MM.1S (cell line): Measurements from ENCODE around the gene SLC10A3.

Experiments used
- DNase-seq: peaks from one replicate; pipeline ENCODE4 v3.0.0-alpha.2; 2015
- H2AFZ ChIP-seq: fragments of 300-600 bp; sonication (generic); 2 replicates; pipeline ENCODE4 v1.6.0; 2016; ENCODE audit warnings: antibody characterized with exemption, low read length
- H3F3A ChIP-seq: fragments of 300-600 bp; sonication (generic); 2 replicates; pipeline ENCODE4 v1.6.1; 2016; ENCODE audit warnings: mild to moderate bottlenecking, antibody characterized with exemption, low read length, moderate library complexity, mixed read lengths; ENCODE audit not compliant: insufficient read depth
- H3K27ac ChIP-seq: fragments of 300-600 bp; sonication (generic); 2 replicates; pipeline ENCODE4 v1.5.1; 2016; ENCODE audit warnings: mild to moderate bottlenecking, low read length
- H3K27me3 ChIP-seq: fragments of 300-600 bp; sonication (generic); replicated peaks from 2 replicates; pipeline ENCODE4 v1.6.0; 2016; ENCODE audit warnings: low read length; ENCODE audit not compliant: insufficient read depth
- H3K36me3 ChIP-seq: fragments of 300-600 bp; sonication (generic); replicated peaks from 2 replicates; pipeline ENCODE4 v1.6.1; 2016; ENCODE audit warnings: mild to moderate bottlenecking, low read length, mixed read lengths; ENCODE audit not compliant: insufficient read depth
- H3K4me1 ChIP-seq: fragments of 300-600 bp; sonication (generic); 2 replicates; pipeline ENCODE4 v1.6.1; 2016; ENCODE audit warnings: low read length, mixed read lengths
- H3K4me2 ChIP-seq: fragments of 300-600 bp; sonication (generic); 2 replicates; pipeline ENCODE4 v1.6.0; 2016; ENCODE audit warnings: low read depth, low read length
- H3K4me3 ChIP-seq: fragments of 300-600 bp; sonication (generic); 2 replicates; pipeline ENCODE4 v1.5.1; 2016; ENCODE audit warnings: low read length, mixed read lengths
- H3K79me2 ChIP-seq: fragments of 300-600 bp; sonication (generic); 2 replicates; pipeline ENCODE4 v1.6.1; 2016; ENCODE audit warnings: mixed run types, low read length, mixed read lengths
- H3K9ac ChIP-seq: fragments of 300-600 bp; sonication (generic); 2 replicates; pipeline ENCODE4 v1.6.1; 2016; ENCODE audit warnings: low read length, mixed read lengths
- H3K9me2 ChIP-seq: fragments of 300-600 bp; sonication (generic); replicated peaks from 2 replicates; pipeline ENCODE4 v1.6.1; 2016; ENCODE audit warnings: mild to moderate bottlenecking, low read length, mixed read lengths; ENCODE audit not compliant: insufficient read depth
- H3K9me3 ChIP-seq: fragments of 300-600 bp; sonication (generic); replicated peaks from 2 replicates; pipeline ENCODE4 v1.6.1; 2016; ENCODE audit warnings: mild to moderate bottlenecking, low read length, mixed read lengths; ENCODE audit not compliant: insufficient read depth
- H4K20me1 ChIP-seq: fragments of 300-600 bp; sonication (generic); 2 replicates; pipeline ENCODE4 v1.6.1; 2016; ENCODE audit warnings: mild to moderate bottlenecking, low read length, moderate library complexity, mixed read lengths; ENCODE audit not compliant: insufficient read depth
- CTCF ChIP-seq: fragments of 300-600 bp; sonication (generic); IDR thresholded peaks from 2 replicates; pipeline ENCODE4 v1.5.1; 2016; ENCODE audit warnings: antibody characterized with exemption, low read length, mixed read lengths
- EZH2 ChIP-seq: fragments of 300-600 bp; sonication (generic); optimal IDR thresholded peaks from 2 replicates; pipeline ENCODE3; 2017; ENCODE audit warnings: low read depth, mild to moderate bottlenecking, antibody characterized with exemption, low read length, mixed read lengths
- EZH2phosphoT487 ChIP-seq: fragments of 300-600 bp; sonication (generic); IDR thresholded peaks from 2 replicates; pipeline ENCODE4 v1.6.1; 2018; ENCODE audit warnings: antibody characterized with exemption, low read length

Gene SLC10A3

GRCh38 chrX:154469880-154470279, 20.5 kb downstream of the SLC10A3 start:
- H3K79me2 ChIP-seq = no peaks in the 10 kb centered on the region
- H3K9ac ChIP-seq = no peak overlapping the region
- no peaks in the 10 kb centered on the region for H3K9me2 ChIP-seq
- no peak overlapping the region for H2AFZ ChIP-seq
- no peak for DNase-seq
- no peak overlapping the region for H3K27ac ChIP-seq
- no peaks in the 10 kb centered on the region for H4K20me1 ChIP-seq
- no peak for TF ChIP-seq EZH2phosphoT487
- TF ChIP-seq CTCF = no peak
- TF ChIP-seq EZH2 = no peak
- H3K36me3 ChIP-seq = no peaks in the 10 kb centered on the region
- no peak overlapping the region for H3K4me3 ChIP-seq
- no peak overlapping the region for H3K4me2 ChIP-seq
- no peaks in the 10 kb centered on the region for H3F3A ChIP-seq
- H3K27me3 ChIP-seq = no peaks in the 10 kb centered on the region
- no peaks in the 10 kb centered on the region for H3K4me1 ChIP-seq
- H3K9me3 ChIP-seq = no peaks in the 10 kb centered on the region

DNA sequence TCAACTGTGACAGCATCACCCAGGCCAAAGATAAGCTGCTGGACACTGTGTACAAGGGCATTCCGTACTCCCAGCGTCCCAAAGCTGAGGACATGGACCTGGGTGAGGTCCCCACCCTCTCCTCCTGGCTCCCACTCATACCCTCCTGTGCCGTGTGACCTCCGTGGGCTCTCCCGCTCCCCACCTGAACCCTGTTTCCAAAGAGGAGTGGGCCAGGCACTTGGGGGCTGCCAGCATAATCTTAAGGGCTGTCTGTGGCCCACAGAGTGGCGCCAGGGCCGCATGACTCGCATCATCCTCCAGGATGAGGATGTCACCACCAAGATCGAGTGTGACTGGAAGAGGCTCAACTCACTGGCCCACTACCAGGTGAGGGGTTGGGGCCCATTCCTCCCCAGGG, 21.3 kb downstream of the SLC10A3 start:
- H3K36me3 ChIP-seq = no peaks in the 10 kb centered on the region
- no peak for DNase-seq
- no peaks in the 10 kb centered on the region for H4K20me1 ChIP-seq

GRCh38 chrX:154468217-154468616, 22.2 kb downstream of the SLC10A3 start:
- no peaks in the 10 kb centered on the region for H3K27me3 ChIP-seq
- H3K4me2 ChIP-seq = no peak overlapping the region
- no peaks in the 10 kb centered on the region for H3F3A ChIP-seq
- no peak overlapping the region for H2AFZ ChIP-seq
- H3K79me2 ChIP-seq = no peaks in the 10 kb centered on the region
- no peak overlapping the region for H3K27ac ChIP-seq
- TF ChIP-seq EZH2 (no peak), EZH2phosphoT487 (no peak), CTCF (no peak)
- H3K9me3 ChIP-seq = no peaks in the 10 kb centered on the region
- H3K9me2 ChIP-seq = no peaks in the 10 kb centered on the region
- no peaks in the 10 kb centered on the region for H3K4me1 ChIP-seq
- H3K4me3 ChIP-seq = no peak overlapping the region
- no peak overlapping the region for H3K9ac ChIP-seq
- DNase-seq = no peak
- H3K36me3 ChIP-seq = no peaks in the 10 kb centered on the region
- H4K20me1 ChIP-seq = no peaks in the 10 kb centered on the region

More for the DNA sequence above, 21.3 kb downstream of the SLC10A3 start:
- Histone ChIP-seq H3F3A (no peaks in the 10 kb centered on the region), H3K9me2 (no peaks in the 10 kb centered on the region), H2AFZ (no peak overlapping the region), H3K27me3 (no peaks in the 10 kb centered on the region), H3K4me1 (no peaks in the 10 kb centered on the region), H3K9ac (no peak overlapping the region), H3K4me3 (no peak overlapping the region), H3K9me3 (no peaks in the 10 kb centered on the region), H3K27ac (no peak overlapping the region), H3K79me2 (no peaks in the 10 kb centered on the region), H3K4me2 (no peak overlapping the region)
- TF ChIP-seq CTCF = no peak
- no peak for TF ChIP-seq EZH2phosphoT487
- TF ChIP-seq EZH2 = no peak
